ENCODE data around the gene ITGA11. TPM values are rescaled to one million over a fixed set of nuclear protein-coding genes. Genes with fewer than 3 reads are reported as not detected.

ITGA11 gene
- 2.0 TPM for total RNA-seq

GRCh38 chr15:68431792-68432401, at the start of gene ITGA11:
TSS of gene ITGA11 (minus strand) at chr15:68432163. CDS start at chr15:68432066, 97 bp downstream.
- FAIRE-seq (no peak), DNase-seq (ENCODE audit: low spot score in 2 of 2) (peak; percentile 41 to 54)

- DNase-seq (ENCODE audit: low spot score in 2 of 2) (no peak), FAIRE-seq (no peak)
Measured at GRCh38 chr15:68481321-68481720, 49.4 kb upstream of the ITGA11 start.

DNA sequence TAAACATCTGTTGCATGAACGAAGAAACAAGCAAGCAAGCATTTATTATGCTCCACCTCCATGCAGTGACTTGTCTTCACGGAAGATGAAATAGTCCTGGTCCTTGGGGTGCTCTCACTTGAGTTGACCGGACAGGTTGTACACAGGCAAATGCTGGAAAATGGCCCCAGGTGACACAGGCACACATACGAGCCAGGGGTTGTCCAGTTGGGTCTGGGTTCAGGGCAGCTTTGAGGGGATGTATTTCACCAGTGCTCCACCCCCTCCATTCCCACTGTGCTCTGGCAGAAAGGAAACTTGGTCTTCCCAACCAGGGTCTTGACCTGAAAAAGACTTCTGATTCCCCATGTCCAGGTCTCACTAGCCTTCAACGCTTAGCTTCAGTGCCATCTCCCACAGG, 48.3 kb upstream of the ITGA11 start:
- FAIRE-seq (no peak), DNase-seq (ENCODE audit: low spot score in 2 of 2) (no peak)

DNA sequence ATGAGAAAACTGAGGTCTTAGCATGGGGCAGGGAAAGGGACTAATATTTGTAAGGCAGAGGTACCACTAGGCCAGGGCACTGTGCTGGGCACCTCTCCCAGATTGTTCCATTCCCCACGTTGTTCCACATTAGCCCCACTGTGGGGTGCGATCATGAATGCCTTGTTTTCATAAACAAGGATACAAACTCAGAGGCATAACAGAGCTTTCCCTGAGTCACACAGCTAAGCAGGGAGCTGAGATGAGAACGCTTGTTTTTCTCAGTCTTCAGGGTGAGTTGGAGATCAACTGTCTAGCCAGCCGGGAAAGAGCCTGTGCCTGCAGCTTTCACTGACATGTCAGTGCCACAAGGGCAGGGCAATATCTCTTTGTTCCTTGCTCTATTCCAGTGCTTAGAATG, 47.9 kb upstream of the ITGA11 start:
- FAIRE-seq = no peak
- no peak for DNase-seq (ENCODE audit: low spot score in 2 of 2)

GRCh38 chr15:68479406-68479805, 47.4 kb upstream of the ITGA11 start:
- DNase-seq (ENCODE audit: low spot score in 2 of 2) = no peak
- no peak for FAIRE-seq

GRCh38 chr15:68478853-68479252, 46.9 kb upstream of the ITGA11 start:
- no peak for FAIRE-seq

GRCh38 chr15:68475449-68475848, 43.5 kb upstream of the ITGA11 start:
- DNase-seq (ENCODE audit: low spot score in 2 of 2) (no peak), FAIRE-seq (no peak)

More at GRCh38 chr15:68478853-68479252, 46.9 kb upstream of the ITGA11 start:
- DNase-seq (ENCODE audit: low spot score in 2 of 2) = no peak

- DNase-seq (ENCODE audit: low spot score in 2 of 2) (no peak), FAIRE-seq (no peak)
Measured at GRCh38 chr15:68471541-68471940, 39.6 kb upstream of the ITGA11 start.

DNA sequence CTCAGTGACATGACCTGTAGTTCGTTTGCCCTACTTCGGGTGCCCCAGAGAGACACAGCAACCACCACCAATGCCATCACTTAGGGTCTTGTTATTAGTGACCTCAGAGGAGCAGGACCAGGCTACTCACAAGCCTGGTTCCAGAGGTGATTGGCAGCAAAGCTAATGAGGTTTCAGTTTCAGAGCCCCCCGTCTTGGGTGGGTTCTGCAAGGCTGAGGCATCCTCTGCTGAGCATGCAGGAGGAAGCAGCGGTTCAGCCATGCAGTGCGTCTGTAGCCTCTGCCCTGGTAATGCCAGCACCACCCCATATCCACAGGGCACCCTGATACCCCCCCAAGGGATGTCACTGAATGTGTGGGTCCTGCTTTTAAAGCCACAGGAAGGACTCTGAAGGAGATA, 39.0 kb upstream of the ITGA11 start:
- FAIRE-seq (no peak), DNase-seq (ENCODE audit: low spot score in 2 of 2) (no peak)

- no peak for FAIRE-seq
- no peak for DNase-seq (ENCODE audit: low spot score in 2 of 2)
Measured at GRCh38 chr15:68470049-68470742, 38.2 kb upstream of the ITGA11 start.

GRCh38 chr15:68469162-68470048, 37.4 kb upstream of the ITGA11 start:
- DNase-seq (ENCODE audit: low spot score in 2 of 2) (no peak), FAIRE-seq (no peak)

DNA sequence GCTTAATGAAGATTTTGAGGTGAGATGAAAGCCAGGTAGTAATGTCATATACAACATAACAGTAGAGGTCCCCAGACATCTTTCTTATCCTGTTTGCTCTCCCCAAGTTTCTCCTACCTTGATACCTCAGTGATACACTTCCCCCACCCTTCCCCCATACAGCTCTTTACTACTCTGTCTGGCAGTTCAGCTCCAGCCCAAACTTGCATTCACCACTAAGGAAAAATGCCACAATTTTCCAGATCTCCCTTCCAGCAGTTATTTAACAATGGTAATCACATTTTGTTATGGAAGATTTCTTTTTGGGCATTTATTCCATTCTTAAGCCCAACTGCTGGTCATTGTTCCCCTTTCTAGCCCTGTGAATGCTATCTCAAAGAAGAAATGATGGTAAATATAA, 34.9 kb upstream of the ITGA11 start:
- no peak for DNase-seq (ENCODE audit: low spot score in 2 of 2)
- no peak for FAIRE-seq

- FAIRE-seq (no peak), DNase-seq (ENCODE audit: low spot score in 2 of 2) (no peak)
Measured at GRCh38 chr15:68465861-68466560, 34.0 kb upstream of the ITGA11 start.

DNA sequence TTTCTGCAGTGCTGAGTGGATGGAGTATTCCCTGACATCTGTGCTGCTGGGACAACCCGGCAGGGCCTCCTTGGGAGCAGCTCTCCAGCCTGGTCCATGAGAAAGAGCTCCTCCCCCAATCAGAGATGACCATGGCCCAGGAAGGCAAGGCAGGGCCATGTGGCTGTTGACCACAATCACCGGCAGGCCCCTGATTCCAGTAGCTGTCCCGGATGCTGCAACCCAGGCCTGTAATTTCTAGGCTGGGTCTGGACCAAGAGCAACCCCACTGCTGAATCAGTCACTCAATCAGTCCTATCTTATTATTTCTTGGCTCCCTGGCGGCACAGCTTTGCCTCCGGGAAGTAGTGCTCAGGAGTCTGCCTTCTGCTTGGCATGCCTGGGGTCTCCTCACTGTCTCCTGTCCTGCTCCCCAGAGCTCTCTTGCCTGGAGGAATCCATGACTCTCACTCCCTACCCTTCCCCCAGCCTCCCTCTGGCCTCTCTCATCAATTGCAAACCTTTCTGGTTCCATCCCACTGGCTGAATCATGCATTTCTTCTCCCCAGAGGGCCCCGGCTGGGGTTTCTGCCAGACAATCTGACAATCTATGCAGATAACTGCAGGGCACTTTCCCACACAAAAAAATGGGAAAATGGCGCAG, 32.6 kb upstream of the ITGA11 start:
- FAIRE-seq = no peak
- DNase-seq (ENCODE audit: low spot score in 2 of 2) = no peak

DNA sequence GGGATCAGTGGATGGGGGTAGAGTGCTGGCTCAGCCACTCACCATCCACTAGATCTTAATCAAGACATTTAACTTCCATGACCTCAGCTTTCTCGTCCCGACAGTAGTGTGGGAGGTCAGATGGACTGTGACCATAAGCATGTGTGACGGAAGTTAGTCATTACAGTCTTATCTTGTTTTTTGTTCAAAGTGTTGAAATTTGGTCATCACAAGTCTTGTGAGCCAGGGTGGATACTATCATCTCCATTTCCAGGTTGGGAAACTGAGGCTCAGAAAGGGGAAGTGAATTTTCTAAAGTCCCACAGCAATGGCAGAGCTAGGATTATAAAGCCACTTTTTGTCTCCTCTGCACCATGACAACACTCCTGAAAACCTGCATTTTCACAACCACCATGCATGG, 32.0 kb upstream of the ITGA11 start:
- DNase-seq (ENCODE audit: low spot score in 2 of 2) (no peak), FAIRE-seq (no peak)

- FAIRE-seq = no peak
Measured at GRCh38 chr15:68463444-68463843, 31.5 kb upstream of the ITGA11 start.

DNA sequence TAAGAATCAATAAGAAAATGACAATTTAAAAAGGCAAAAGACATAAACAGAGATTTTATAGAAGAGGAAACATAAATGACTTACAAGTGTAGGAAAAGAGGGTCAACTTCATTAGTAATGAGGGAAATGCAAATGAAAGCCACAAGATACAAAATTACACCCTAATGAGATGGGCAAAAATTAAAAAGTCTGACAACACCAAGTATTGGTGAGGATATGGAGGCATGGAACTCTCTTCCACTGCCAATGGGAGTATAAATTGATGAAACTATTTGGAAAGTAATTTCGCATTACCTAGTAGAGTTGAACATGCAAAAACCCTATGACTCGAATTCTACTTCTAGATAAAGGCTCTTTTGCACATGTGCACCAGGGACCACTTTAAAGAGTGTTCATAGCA, 28.2 kb upstream of the ITGA11 start:
- FAIRE-seq (no peak), DNase-seq (ENCODE audit: low spot score in 2 of 2) (no peak)

More at GRCh38 chr15:68463444-68463843, 31.5 kb upstream of the ITGA11 start:
- no peak for DNase-seq (ENCODE audit: low spot score in 2 of 2)

- FAIRE-seq = no peak
Measured at GRCh38 chr15:68450192-68450591, 18.2 kb upstream of the ITGA11 start.

GRCh38 chr15:68449389-68449788, 17.4 kb upstream of the ITGA11 start:
- FAIRE-seq (no peak), DNase-seq (ENCODE audit: low spot score in 2 of 2) (no peak)

More at GRCh38 chr15:68450192-68450591, 18.2 kb upstream of the ITGA11 start:
- DNase-seq (ENCODE audit: low spot score in 2 of 2) = no peak

Measured in frontal cortex (tissue), 4 donors.